Activated T-cell treated with anti-CD3 and anti-CD28 coated beads, Interleukin-2, amount 50 U/mL, for 72 hours (primary cell): ENCODE results near the gene RUNX1. TPM values are rescaled to one million over a fixed set of nuclear protein-coding genes. Genes with fewer than 3 reads are reported as not detected.
A peak's percentile ranks its signal among the peaks of the same experiment; 100 is the strongest.

Experiments used
- ATAC-seq, 2 donors: fragments of 150-1000 bp; cut with Tn5 transposase; replicated peaks in 1 of 2; 2 replicates each; pipeline ENCODE4 v1.10.0; 2021; ENCODE audit warnings: moderate library complexity in 2 of 2, mild to moderate bottlenecking in 1 of 2
- DNase-seq, 2 donors: peaks; one replicate each; pipeline ENCODE4 v3.0.0; 2021 to 2022; ENCODE audit warnings: mixed read lengths in 1 of 2
- H3K27ac Mint-ChIP-seq: one replicate; pipeline ENCODE4 v1.8.0; 2022; ENCODE audit warnings: mild to moderate bottlenecking, moderate library complexity, mixed read lengths
- H3K27me3 Mint-ChIP-seq: one replicate; pipeline ENCODE4 v1.8.0; 2022; ENCODE audit warnings: low read depth, mixed read lengths
- H3K36me3 Mint-ChIP-seq, 2 donors: one replicate each; pipeline ENCODE4 v1.8.0; 2022; ENCODE audit warnings: mixed read lengths in 2 of 2, mild to moderate bottlenecking in 1 of 2; ENCODE audit not compliant: insufficient read depth in 2 of 2
- H3K4me1 Mint-ChIP-seq: one replicate; pipeline ENCODE4 v1.8.0; 2022; ENCODE audit warnings: low read depth, mixed read lengths
- H3K4me3 Mint-ChIP-seq, 2 donors: one replicate each; pipeline ENCODE4 v1.8.0; 2022; ENCODE audit warnings: mild to moderate bottlenecking in 2 of 2, mixed read lengths in 2 of 2, moderate library complexity in 2 of 2
- H3K9me3 Mint-ChIP-seq, 2 donors: one replicate each; pipeline ENCODE4 v1.8.0; 2022; ENCODE audit warnings: mixed read lengths in 2 of 2
- total RNA-seq, 2 donors: library from RNA; stranded (reverse); gene quantifications; one replicate each; pipeline ENCODE4 v1.2.3, GENCODE V29; 2022

The RUNX1 gene
- total RNA-seq, 2 donors from 2014 or later: 36.6 to 56.2 TPM

DNA sequence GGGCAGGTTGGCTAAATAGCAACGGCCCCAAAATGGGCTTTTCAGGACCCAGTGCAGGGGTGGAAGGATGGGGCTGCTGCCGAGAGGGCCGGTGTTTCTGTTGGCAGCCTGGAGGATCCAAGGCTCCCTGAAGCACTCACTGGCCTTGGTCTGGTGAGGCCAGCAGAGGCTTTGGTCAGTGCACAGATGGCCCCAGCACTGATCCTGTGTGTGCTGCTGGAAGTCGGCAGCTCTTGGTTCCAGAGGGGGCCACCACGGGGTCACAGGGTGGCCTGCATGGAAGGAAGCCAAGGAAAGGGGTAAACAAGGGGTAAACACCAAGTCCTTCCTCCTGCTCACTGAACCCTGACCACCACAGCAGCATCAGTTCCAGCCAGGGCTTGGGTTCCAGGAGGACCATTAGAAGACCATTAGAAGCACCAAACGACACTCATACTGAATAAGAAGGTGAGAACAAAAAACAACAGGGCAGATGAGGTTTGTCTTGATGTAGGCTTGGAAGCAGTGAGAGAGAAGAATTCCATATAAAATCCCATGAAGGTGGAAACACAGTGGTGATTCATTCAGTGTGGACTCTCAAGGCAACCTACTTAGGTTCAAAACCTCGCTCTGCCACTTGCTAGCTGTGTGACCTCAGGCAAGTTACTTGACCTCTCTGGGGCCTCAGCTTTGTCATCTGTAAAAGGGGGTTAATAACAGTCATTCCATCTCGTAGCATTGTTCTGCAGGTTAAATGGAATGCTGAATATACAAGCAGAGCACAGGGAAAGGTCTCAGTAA lies 184.5 kb downstream of the RUNX1 start:
- peak overlapping the region in 1 of 2 donors; percentile 60 for H3K4me3 Mint-ChIP-seq
- DNase-seq (no peak), ATAC-seq (no peak)
- H3K27ac Mint-ChIP-seq: peak overlapping the region; percentile 79
- H3K36me3 Mint-ChIP-seq: peaks cover 20 to 26% of the 10 kb centered on the region in 2 donors
- H3K9me3 Mint-ChIP-seq: no peaks in the 10 kb centered on the region
- no peaks in the 10 kb centered on the region for H3K27me3 Mint-ChIP-seq
- peaks cover 77% of the 10 kb centered on the region for H3K4me1 Mint-ChIP-seq

GRCh38 chr21:34862951-34863350 lies 186.2 kb downstream of the RUNX1 start:
- Mint-ChIP-seq H3K4me3 (no peak overlapping the region), H3K9me3 (no peaks in the 10 kb centered on the region), H3K36me3 (peaks cover 21 to 28% of the 10 kb centered on the region in 2 donors), H3K4me1 (peaks cover 62% of the 10 kb centered on the region), H3K27ac (no peak overlapping the region), H3K27me3 (no peaks in the 10 kb centered on the region)
- ATAC-seq (no peak), DNase-seq (no peak)

- no peak for ATAC-seq
- no peak for DNase-seq
- Mint-ChIP-seq H3K9me3 (no peaks in the 10 kb centered on the region), H3K27me3 (no peaks in the 10 kb centered on the region), H3K27ac (no peak overlapping the region), H3K36me3 (peaks cover 24 to 32% of the 10 kb centered on the region in 2 donors), H3K4me3 (no peak overlapping the region), H3K4me1 (peaks cover 45% of the 10 kb centered on the region)
Measured at GRCh38 chr21:34861258-34861657, 187.8 kb downstream of the RUNX1 start.

DNA sequence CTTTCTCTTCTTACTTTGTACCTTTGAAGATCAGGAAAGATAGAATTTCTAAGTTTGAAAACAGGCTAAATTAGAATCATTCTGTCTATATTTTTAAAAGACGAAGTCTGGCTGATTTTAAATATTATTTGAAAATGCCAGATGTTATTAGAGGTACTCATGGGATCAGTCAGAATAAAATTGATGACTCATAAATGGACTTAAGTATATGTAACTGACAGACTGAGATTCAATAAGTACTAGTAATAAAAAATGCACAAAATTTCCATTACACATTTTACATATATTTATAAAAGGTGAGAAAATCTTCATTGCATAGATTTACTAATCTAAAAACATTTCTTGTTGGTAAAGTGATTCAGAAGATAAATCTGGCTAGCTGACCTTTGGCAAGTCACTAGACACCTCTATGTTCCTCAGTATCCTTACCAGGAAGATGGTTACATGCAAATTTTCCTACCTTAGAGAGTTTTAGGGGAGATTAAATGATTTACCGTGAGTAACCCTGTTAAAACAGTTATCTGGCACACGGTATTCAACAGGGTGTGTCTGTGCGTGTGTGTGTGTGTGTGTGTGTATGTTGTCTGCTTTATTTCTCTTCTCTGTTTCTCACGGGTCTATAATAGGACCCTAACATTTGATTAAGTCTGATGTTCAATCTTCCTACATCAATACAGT lies 189.0 kb downstream of the RUNX1 start:
- peaks cover 16 to 31% of the 10 kb centered on the region in 2 donors for H3K36me3 Mint-ChIP-seq
- H3K4me3 Mint-ChIP-seq: no peak overlapping the region
- peaks cover 34% of the 10 kb centered on the region for H3K4me1 Mint-ChIP-seq
- H3K9me3 Mint-ChIP-seq: no peaks in the 10 kb centered on the region
- H3K27ac Mint-ChIP-seq: peak overlapping the region; percentile 25
- no peaks in the 10 kb centered on the region for H3K27me3 Mint-ChIP-seq
- ATAC-seq (no peak), DNase-seq (no peak)

DNA sequence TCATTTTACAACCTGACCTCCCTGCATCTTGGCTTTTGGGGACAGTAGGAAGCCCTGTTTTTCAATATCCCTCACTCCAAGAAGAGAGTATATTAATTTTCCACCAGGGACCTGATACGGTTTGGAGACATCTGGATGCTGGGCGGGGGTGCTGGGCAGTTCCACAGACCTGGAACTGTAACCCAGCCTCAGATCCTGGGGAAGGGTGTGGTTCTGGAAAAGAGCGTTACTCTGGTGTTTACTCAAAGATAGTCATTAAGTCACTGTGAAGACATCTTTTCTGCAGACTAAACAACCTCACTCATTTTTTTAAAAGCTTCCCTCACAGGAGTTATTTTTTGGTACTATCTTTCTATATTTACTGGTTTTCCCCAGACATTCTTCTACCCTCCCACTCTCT lies 190.5 kb downstream of the RUNX1 start:
- no peak for ATAC-seq
- DNase-seq: no peak
- peaks cover 28% of the 10 kb centered on the region for H3K4me1 Mint-ChIP-seq
- H3K27me3 Mint-ChIP-seq: no peaks in the 10 kb centered on the region
- no peaks in the 10 kb centered on the region for H3K9me3 Mint-ChIP-seq
- H3K27ac Mint-ChIP-seq: no peak overlapping the region
- H3K36me3 Mint-ChIP-seq: peaks cover 12 to 33% of the 10 kb centered on the region in 2 donors
- H3K4me3 Mint-ChIP-seq: no peak overlapping the region

- Mint-ChIP-seq H3K4me3 (no peak overlapping the region), H3K9me3 (no peaks in the 10 kb centered on the region), H3K27me3 (no peaks in the 10 kb centered on the region), H3K27ac (no peak overlapping the region), H3K4me1 (peaks cover 25% of the 10 kb centered on the region), H3K36me3 (peaks cover 12 to 33% of the 10 kb centered on the region in 2 donors)
- ATAC-seq (no peak), DNase-seq (no peak)
Measured at GRCh38 chr21:34857874-34858273, 191.2 kb downstream of the RUNX1 start.

DNA sequence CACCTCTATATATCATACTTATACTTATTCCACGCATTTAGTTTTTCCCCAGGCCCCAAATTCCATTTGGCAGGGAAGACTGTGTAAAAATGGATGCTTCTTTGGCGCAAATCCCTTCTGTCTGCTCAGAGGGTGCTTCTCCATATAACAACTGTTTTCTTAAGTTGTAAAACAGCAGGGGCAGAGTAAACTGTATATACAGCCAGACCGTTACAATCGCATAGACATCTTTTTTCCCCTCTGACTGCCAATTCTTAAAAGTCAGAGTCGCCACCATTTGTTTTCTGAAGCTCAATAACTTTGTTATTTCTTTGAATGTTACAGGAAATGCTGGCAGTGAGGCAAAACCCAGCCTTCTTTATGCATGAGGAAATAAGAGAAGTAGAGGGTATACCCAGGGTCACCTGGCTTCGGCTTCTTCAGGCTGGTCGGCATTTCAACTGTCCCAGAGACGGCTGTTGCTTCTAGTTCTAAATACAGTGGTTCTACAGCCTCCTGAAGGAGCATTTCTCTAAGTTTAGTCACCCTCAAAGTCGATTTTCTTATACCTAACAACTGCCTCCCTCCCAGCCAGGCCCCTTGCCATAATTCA lies 191.9 kb downstream of the RUNX1 start:
- Mint-ChIP-seq H3K27me3 (no peaks in the 10 kb centered on the region), H3K27ac (no peak overlapping the region), H3K9me3 (no peaks in the 10 kb centered on the region), H3K4me1 (peaks cover 25% of the 10 kb centered on the region), H3K36me3 (peaks cover 10 to 34% of the 10 kb centered on the region in 2 donors), H3K4me3 (no peak overlapping the region)
- DNase-seq: no peak
- ATAC-seq: no peak

- Mint-ChIP-seq H3K9me3 (no peaks in the 10 kb centered on the region), H3K4me1 (peaks cover 25% of the 10 kb centered on the region), H3K27ac (no peak overlapping the region), H3K36me3 (peaks cover 0 to 28% of the 10 kb centered on the region in 2 donors), H3K27me3 (no peaks in the 10 kb centered on the region), H3K4me3 (no peak overlapping the region)
- DNase-seq (no peak), ATAC-seq (no peak)
Measured at GRCh38 chr21:34852448-34852847, 196.7 kb downstream of the RUNX1 start.

DNA sequence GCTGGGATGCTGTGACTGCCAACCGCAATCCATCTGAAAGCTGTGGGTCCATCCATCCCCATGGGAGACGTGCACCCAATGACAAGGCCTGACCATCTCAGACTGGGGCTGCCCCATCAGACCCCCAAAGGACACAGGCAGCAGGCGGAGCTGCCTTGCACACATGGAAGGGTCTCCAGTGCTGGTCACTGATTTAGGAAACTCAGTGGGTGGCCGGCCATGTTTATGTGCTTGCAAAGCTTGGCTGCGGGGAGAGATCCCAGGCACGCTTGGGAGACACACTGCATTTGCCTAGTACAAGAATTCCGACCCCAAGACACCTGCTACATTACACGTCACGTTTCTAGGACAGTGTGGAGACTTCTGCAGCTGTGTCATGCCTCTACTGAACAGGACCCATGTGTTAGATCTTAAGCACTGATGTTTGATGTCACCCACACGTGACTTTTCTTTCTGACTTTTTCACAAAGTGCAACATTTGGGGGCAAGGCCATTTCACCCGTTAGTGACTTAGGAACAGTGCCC lies 198.9 kb downstream of the RUNX1 start:
- Mint-ChIP-seq H3K9me3 (no peaks in the 10 kb centered on the region), H3K4me1 (peaks cover 44% of the 10 kb centered on the region), H3K27ac (no peak overlapping the region), H3K4me3 (no peak overlapping the region), H3K27me3 (no peaks in the 10 kb centered on the region), H3K36me3 (peaks cover 4 to 31% of the 10 kb centered on the region in 2 donors)
- DNase-seq (no peak), ATAC-seq (no peak)

- Mint-ChIP-seq H3K27me3 (no peaks in the 10 kb centered on the region), H3K27ac (peak overlapping the region; percentile 68), H3K4me1 (peaks cover 43% of the 10 kb centered on the region), H3K36me3 (peaks cover 13 to 23% of the 10 kb centered on the region in 2 donors), H3K4me3 (peak overlapping the region; percentile 69 to 73), H3K9me3 (no peaks in the 10 kb centered on the region)
- DNase-seq (no peak), ATAC-seq (no peak)
Measured at GRCh38 chr21:34846601-34847112, 202.4 kb downstream of the RUNX1 start.

DNA sequence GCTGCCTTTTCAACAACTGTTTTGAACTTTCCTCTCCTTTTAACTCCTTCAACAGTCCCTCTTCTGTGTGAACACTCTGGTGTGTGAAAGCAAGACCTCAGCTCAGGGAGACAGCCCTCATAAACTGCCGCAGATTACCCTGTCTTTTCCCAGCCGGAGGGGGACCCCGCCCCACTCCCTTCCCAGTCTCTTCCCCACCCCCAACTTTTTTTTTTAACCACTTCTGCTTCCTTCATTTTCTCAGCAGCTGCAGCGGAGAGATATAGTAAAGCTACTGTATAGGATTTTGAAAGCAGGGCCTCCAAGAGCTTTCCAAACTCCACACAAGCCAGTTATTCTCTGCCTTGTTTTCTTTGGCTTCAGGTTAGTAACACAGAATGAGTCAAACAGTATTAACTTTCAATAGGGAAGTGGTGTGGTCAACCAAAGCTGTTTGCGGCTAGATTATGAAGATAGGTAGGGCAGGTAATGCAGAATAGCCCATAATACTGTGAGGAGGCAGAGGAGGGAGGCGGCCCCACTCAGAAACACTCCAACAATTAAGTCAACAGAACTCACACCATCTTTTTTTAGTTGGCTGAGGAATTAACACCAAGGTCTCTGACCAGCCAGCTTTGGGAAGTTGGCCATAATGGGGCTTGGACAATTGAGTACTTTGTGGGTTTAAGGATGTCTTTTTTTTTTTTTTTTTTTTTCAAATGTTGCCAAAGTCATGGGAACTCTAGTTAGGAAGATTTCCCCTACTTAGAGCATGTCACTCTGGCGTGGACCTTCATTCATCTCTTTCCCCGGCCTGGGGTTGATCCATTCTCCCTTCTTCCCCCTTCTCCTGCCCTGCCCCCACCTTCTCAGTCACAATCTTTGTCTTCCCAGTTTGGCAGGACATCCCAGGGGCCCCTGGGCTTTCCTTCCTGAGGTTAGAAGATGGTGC lies 203.3 kb downstream of the RUNX1 start:
- Mint-ChIP-seq H3K27ac (peak overlapping the region; percentile 68), H3K9me3 (no peaks in the 10 kb centered on the region), H3K4me1 (peaks cover 38% of the 10 kb centered on the region), H3K36me3 (peaks cover 13 to 15% of the 10 kb centered on the region in 2 donors), H3K4me3 (peak overlapping the region; percentile 73 to 77), H3K27me3 (no peaks in the 10 kb centered on the region)
- DNase-seq (peak; percentile 49 to 54), ATAC-seq (peak; percentile 81 to 87)

DNA sequence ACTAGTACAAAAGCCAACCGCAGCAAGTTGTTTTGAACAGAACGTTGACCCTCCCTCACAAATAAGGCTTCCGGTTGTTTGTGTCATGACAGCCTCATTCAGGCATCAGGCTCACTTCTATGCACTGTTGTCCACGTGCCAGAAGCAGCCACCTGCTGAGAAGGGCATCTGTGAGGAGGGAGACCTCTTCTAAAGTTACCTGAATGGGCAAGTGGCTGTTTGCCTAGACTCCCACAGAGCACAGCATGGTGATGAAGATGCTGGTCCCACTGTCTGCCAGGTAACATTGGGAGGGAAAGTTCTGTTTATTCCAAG lies 204.2 kb downstream of the RUNX1 start:
- Mint-ChIP-seq H3K36me3 (peaks cover 13% of the 10 kb centered on the region in 2 donors), H3K27me3 (no peaks in the 10 kb centered on the region), H3K27ac (peak overlapping the region; percentile 58), H3K4me3 (peak overlapping the region; percentile 33 to 58), H3K4me1 (peaks cover 38% of the 10 kb centered on the region), H3K9me3 (no peaks in the 10 kb centered on the region)
- DNase-seq (no peak), ATAC-seq (no peak)
